ENCODE measurements around the gene EML5. TPM values are rescaled to one million over a fixed set of nuclear protein-coding genes. Genes with fewer than 3 reads are reported as not detected.
A peak's percentile ranks its signal among the peaks of the same experiment; 100 is the strongest.

The EML5 gene
- total RNA-seq, 1 donor from 2014 or later = 0.49 TPM

- intact Hi-C loops (cut with DNase I) = no loop called here
These were observed 44.7 kb upstream of the EML5 start for GRCh38 chr14:88837495-88837894.

GRCh38 chr14:88835661-88836060 lies 42.9 kb upstream of the EML5 start:
- Histone ChIP-seq H3K9me3 (no peaks in the 10 kb centered on the region), H3K36me3 (peaks cover 0 to 1% of the 10 kb centered on the region in 2 donors), H3K27me3 (no peaks in the 10 kb centered on the region), H3K4me1 (peaks cover 29% of the 10 kb centered on the region), H3K4me3 (no peak overlapping the region), H3K27ac (no peak overlapping the region)
- intact Hi-C loops (cut with DNase I) = no loop called here
- TF ChIP-seq CTCF (IDR thresholded peaks at IDR 0.05) (no peak), POLR2AphosphoS5 (IDR thresholded peaks at IDR 0.05; ENCODE audit: insufficient read depth in 1 of 2, low read depth in 1 of 2) (no peak), POLR2A (IDR thresholded peaks at IDR 0.05) (no peak)
- no peak for DNase-seq (ENCODE audit: extremely low spot score in 2 of 2)

More at GRCh38 chr14:88837495-88837894, 44.7 kb upstream of the EML5 start:
- no peak for TF ChIP-seq POLR2AphosphoS5 (IDR thresholded peaks at IDR 0.05; ENCODE audit: insufficient read depth in 1 of 2, low read depth in 1 of 2)
- no peak for TF ChIP-seq CTCF (IDR thresholded peaks at IDR 0.05)
- TF ChIP-seq POLR2A (IDR thresholded peaks at IDR 0.05) = no peak
- no peaks in the 10 kb centered on the region for H3K27me3 ChIP-seq
- H3K9me3 ChIP-seq = no peaks in the 10 kb centered on the region
- H3K36me3 ChIP-seq = peaks cover 0 to 7% of the 10 kb centered on the region in 2 donors
- H3K27ac ChIP-seq = no peak overlapping the region
- DNase-seq (ENCODE audit: extremely low spot score in 2 of 2) = no peak
- H3K4me1 ChIP-seq = peaks cover 18% of the 10 kb centered on the region
- no peak overlapping the region for H3K4me3 ChIP-seq

- Histone ChIP-seq H3K27ac (no peak overlapping the region), H3K9me3 (no peaks in the 10 kb centered on the region), H3K4me1 (peaks cover 30% of the 10 kb centered on the region), H3K36me3 (no peaks in the 10 kb centered on the region), H3K4me3 (no peak overlapping the region), H3K27me3 (no peaks in the 10 kb centered on the region)
- no peak for TF ChIP-seq POLR2A (IDR thresholded peaks at IDR 0.05)
- no peak for TF ChIP-seq POLR2AphosphoS5 (IDR thresholded peaks at IDR 0.05; ENCODE audit: insufficient read depth in 1 of 2, low read depth in 1 of 2)
- no peak for TF ChIP-seq CTCF (IDR thresholded peaks at IDR 0.05)
- no peak for DNase-seq (ENCODE audit: extremely low spot score in 2 of 2)
- intact Hi-C loops (cut with DNase I) = no loop called here
These were observed 42.2 kb upstream of the EML5 start for GRCh38 chr14:88834883-88835431.

- Histone ChIP-seq H3K27ac (no peak overlapping the region), H3K4me1 (peaks cover 30% of the 10 kb centered on the region)
These were observed 38.5 kb upstream of the EML5 start for GRCh38 chr14:88831284-88831683.

GRCh38 chr14:88829685-88830302 lies 37.0 kb upstream of the EML5 start:
- intact Hi-C loops (cut with DNase I) = no loop called here

More at GRCh38 chr14:88831284-88831683, 38.5 kb upstream of the EML5 start:
- Histone ChIP-seq H3K4me3 (no peak overlapping the region), H3K9me3 (no peaks in the 10 kb centered on the region), H3K27me3 (no peaks in the 10 kb centered on the region), H3K36me3 (no peaks in the 10 kb centered on the region)
- no peak for DNase-seq (ENCODE audit: extremely low spot score in 2 of 2)
- TF ChIP-seq POLR2AphosphoS5 (IDR thresholded peaks at IDR 0.05; ENCODE audit: insufficient read depth in 1 of 2, low read depth in 1 of 2) (peak in 1 of 2 donors; percentile 45), POLR2A (IDR thresholded peaks at IDR 0.05) (no peak)
- intact Hi-C loops (cut with DNase I) = no loop called here

More at GRCh38 chr14:88829685-88830302, 37.0 kb upstream of the EML5 start:
- no peak overlapping the region for H3K4me3 ChIP-seq
- no peak for DNase-seq (ENCODE audit: extremely low spot score in 2 of 2)
- TF ChIP-seq POLR2A (IDR thresholded peaks at IDR 0.05) = no peak
- no peak for TF ChIP-seq POLR2AphosphoS5 (IDR thresholded peaks at IDR 0.05; ENCODE audit: insufficient read depth in 1 of 2, low read depth in 1 of 2)
- no peak for TF ChIP-seq CTCF (IDR thresholded peaks at IDR 0.05)
- H3K36me3 ChIP-seq = no peaks in the 10 kb centered on the region
- H3K4me1 ChIP-seq = peaks cover 30% of the 10 kb centered on the region
- H3K9me3 ChIP-seq = no peaks in the 10 kb centered on the region
- H3K27ac ChIP-seq = no peak overlapping the region
- no peaks in the 10 kb centered on the region for H3K27me3 ChIP-seq

Data from vagina (tissue), 2 donors.